Transverse colon (tissue), 4 donors: Measurements from ENCODE around the gene TESK2. TPM values are rescaled to one million over a fixed set of nuclear protein-coding genes. Genes with fewer than 3 reads are reported as not detected.
"Not testable (repeated sequence)": the region's sequence is repeated elsewhere in the genome, so short reads cannot be mapped to it uniquely, and the experiment has no call there.

Experiments used
- DNase-seq: peaks from one replicate; pipeline ENCODE4 v3.0.0-alpha.2; 2019
- H3K27ac ChIP-seq, 4 donors: fragments of 200-600 bp; sonication (generic); 2 replicates each; pipeline ENCODE4 v1.5.1; 2016 to 2018; ENCODE audit warnings: inconsistent platforms in 4 of 4
- H3K27me3 ChIP-seq: fragments of 200-600 bp; sonication (generic); 2 replicates; pipeline ENCODE4 v1.5.1; 2017; ENCODE audit warnings: inconsistent platforms
- H3K36me3 ChIP-seq, 4 donors: fragments of 200-600 bp; sonication (generic); 2 replicates each; pipeline ENCODE4 v1.5.1; 2017 to 2019; ENCODE audit warnings: inconsistent platforms in 4 of 4
- H3K4me1 ChIP-seq, 4 donors: fragments of 200-600 bp; sonication (generic); 2 replicates each; pipeline ENCODE4 v1.5.1; 2017 to 2020; ENCODE audit warnings: inconsistent platforms in 4 of 4
- H3K4me3 ChIP-seq, 4 donors: fragments of 200-600 bp; sonication (generic); 1 replicate in 1 of 4; 2 replicates in 3 of 4; pipeline versions ENCODE4 v1.5.1 to v1.6.1; 2017 to 2019; ENCODE audit warnings: inconsistent platforms in 4 of 4
- H3K9me3 ChIP-seq, 2 donors: fragments of 200-600 bp; sonication (generic); 2 replicates each; pipeline ENCODE4 v1.5.1; 2017 to 2019; ENCODE audit warnings: inconsistent platforms in 2 of 2
- CTCF ChIP-seq, 5 experiments: fragments of 200-600 bp in 3 of 5; fragments of 450-650 bp in 2 of 5; sonication (generic) in 3 of 5; IDR thresholded peaks; 1 replicate in 2 of 5; 2 replicates in 3 of 5; pipeline ENCODE4 v1.5.1; 2016 to 2017; ENCODE audit warnings: antibody characterized with exemption in 5 of 5, inconsistent platforms in 3 of 5, mild to moderate bottlenecking in 2 of 5, moderate library complexity in 1 of 5
- EP300 ChIP-seq: sonication (generic); formaldehyde crosslinking; IDR thresholded peaks from one replicate; pipeline ENCODE4 v1.6.1; 2017; ENCODE audit warnings: antibody characterized with exemption, low read depth
- POLR2A ChIP-seq: fragments of 450-650 bp; IDR thresholded peaks from one replicate; pipeline ENCODE4 v1.6.1; 2016; ENCODE audit warnings: antibody characterized with exemption, mild to moderate bottlenecking, moderate library complexity
- POLR2AphosphoS5 ChIP-seq, 3 donors: sonication (generic); formaldehyde crosslinking; IDR thresholded peaks; one replicate each; pipeline ENCODE4 v1.6.1; 2016; ENCODE audit warnings: antibody characterized with exemption in 3 of 3
- WGBS, 2 donors: methylation state at CpG; one replicate each; pipeline ENCODE4 v1.1.5; 2018; ENCODE audit warnings: low coverage in 1 of 2; 5-methylcytosine and 5-hydroxymethylcytosine counted together
- in situ Hi-C, 4 donors: fragments of 200-750 bp; cut with MboI; loops; one replicate each; pipeline versions ENCODE4 v1.15.0 to v1.15.1; 2017; ENCODE audit warnings: low sequenced_read_pairs in 3 of 4, low pct_ligation_motif_present in 1 of 4, low pct_unique_long_range_greater_than_20kb in 1 of 4
- intact Hi-C: fragments of 100-400 bp; cut with DNase I; formaldehyde crosslinking; loops from one replicate; pipeline ENCODE4 v1.15.1; 2023; ENCODE audit warnings: low total_unique reads
- total RNA-seq, 4 donors: library from RNA; depleted of rRNA; stranded (reverse); fragments of >200 nt; gene quantifications; one replicate each; pipeline ENCODE4 v1.1.0, GENCODE V29; 2016

TESK2 gene
- total RNA-seq, 4 donors from 2014 or later, result 5.2 to 32.2 (median 14.5) TPM

DNA sequence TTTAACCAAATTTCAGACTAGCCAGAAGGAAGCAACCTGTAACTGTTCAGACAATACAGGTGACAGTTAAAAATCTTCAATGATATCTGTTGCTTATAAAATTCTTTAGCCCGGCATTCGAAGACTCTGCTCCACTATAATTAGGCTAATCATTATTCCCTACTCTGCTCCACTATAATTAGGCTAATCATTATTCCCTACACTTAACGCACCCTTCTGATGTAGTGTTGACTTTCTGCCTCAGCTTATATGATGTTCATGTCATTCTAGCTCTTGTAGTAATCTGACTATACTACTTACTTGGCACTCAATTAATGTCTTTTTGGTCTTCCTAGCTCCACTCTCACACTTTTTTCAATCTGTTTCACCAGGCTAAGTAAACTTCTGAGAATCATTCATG is 13.3 kb downstream of the TESK2 start:
- Histone ChIP-seq H3K4me3 (no peak overlapping the region), H3K9me3 (no peaks in the 10 kb centered on the region), H3K27me3 (no peaks in the 10 kb centered on the region), H3K4me1 (peaks cover 0 to 4% (median 0%) of the 10 kb centered on the region in 4 donors), H3K27ac (no peak overlapping the region), H3K36me3 (no peaks in the 10 kb centered on the region)
- in situ Hi-C loops (loop anchor here in 1 of 4 donors (25.0 kb wide), 1 partner anchor 640 kb away; the partner anchor contains the start of gene PTCH2), intact Hi-C loops (no loop called here)
- DNase-seq, result no peak
- no peak for TF ChIP-seq CTCF (IDR thresholded peaks at IDR 0.05)
- no peak for TF ChIP-seq POLR2AphosphoS5 (IDR thresholded peaks at IDR 0.05)
- TF ChIP-seq EP300, result no peak
- TF ChIP-seq POLR2A, result no peak
- 94 to 100% methylated on average over 3 of the region's 3 CpGs for WGBS, 2 donors

DNA sequence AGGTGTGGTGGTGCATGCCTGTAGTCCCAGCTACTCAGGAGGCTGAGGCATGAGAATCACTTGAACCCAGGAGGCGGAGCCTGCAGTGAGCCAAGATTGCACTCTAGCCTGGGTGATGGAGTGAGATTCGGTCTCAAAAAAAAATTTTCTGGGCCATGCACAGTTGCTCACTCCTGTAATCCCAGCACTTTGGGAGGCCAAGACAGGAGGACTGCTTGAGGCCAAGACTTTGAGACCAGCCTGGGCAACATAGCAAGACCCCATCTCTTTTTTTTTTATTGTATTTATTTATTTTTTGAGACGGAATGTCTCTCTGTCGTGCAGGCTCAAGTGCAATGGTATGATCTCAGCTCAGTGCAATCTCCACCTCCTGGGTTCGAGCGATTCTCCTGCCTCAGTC is 16.8 kb downstream of the TESK2 start:
- DNase-seq, H3K36me3 ChIP-seq, H3K4me3 ChIP-seq, intact Hi-C loops, H3K4me1 ChIP-seq, in situ Hi-C loops, H3K9me3 ChIP-seq, H3K27me3 ChIP-seq, H3K27ac ChIP-seq: not testable (repeated sequence)
- WGBS, 2 donors, result 91 to 94% methylated on average over 4 to 6 of the region's 6 CpGs

DNA sequence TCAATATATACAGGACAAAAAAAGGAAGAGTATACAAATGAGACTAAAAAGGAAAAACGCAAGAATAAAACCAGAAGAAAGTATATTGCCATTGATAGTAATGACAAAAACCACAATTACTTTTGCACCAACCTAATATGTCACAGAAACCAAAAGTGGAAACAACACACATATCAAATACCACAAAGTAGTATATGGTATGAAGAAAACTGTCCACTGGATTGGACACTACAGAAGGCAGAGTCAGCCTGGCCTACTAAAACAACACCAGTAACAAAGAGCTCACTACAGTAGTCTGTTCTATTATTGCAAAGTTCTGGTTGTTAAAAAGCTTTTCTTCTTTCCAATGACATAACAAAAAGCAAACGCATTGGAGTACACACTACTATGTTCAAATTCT is 17.7 kb downstream of the TESK2 start:
- DNase-seq, result no peak
- Histone ChIP-seq H3K27ac (no peak overlapping the region), H3K4me1 (no peaks in the 10 kb centered on the region), H3K27me3 (no peaks in the 10 kb centered on the region), H3K9me3 (no peaks in the 10 kb centered on the region), H3K36me3 (no peaks in the 10 kb centered on the region), H3K4me3 (no peak overlapping the region)
- intact Hi-C loops (no loop called here), in situ Hi-C loops (no loop called here)
- TF ChIP-seq POLR2A, result no peak
- no peak for TF ChIP-seq EP300
- no peak for TF ChIP-seq CTCF (IDR thresholded peaks at IDR 0.05)
- TF ChIP-seq POLR2AphosphoS5 (IDR thresholded peaks at IDR 0.05), result no peak
- WGBS, 2 donors, result 80 to 87% methylated on average over 2 of the region's 2 CpGs

DNA sequence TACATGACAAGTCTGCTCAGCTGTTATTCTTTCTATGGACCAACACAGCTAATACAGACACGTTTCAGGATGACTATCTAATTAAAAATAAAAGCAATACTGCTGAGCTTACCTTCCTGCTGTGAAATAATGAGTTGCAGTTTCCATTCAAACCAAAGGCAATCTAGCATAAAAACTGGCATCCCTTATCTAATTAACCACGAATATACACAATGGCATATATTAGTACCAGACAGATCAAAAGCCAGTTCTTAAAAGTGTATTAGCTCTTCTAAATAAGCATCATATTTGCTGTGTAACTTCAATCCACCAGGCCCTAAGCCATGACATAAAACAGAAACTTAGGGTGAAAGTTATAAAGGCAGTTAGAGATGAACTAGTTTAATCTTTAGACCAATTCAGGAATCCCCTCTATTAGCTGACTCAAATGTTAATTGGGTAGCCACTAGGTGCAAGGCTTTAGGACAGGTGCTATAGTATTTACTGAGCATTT is 20.6 kb downstream of the TESK2 start:
- Histone ChIP-seq H3K36me3 (no peaks in the 10 kb centered on the region), H3K4me1 (no peaks in the 10 kb centered on the region), H3K27ac (no peak overlapping the region), H3K27me3 (no peaks in the 10 kb centered on the region), H3K9me3 (no peaks in the 10 kb centered on the region), H3K4me3 (no peak overlapping the region)
- intact Hi-C loops, result no loop called here
- no peak for TF ChIP-seq POLR2AphosphoS5 (IDR thresholded peaks at IDR 0.05)
- TF ChIP-seq POLR2A, result no peak
- no peak for TF ChIP-seq EP300
- TF ChIP-seq CTCF (IDR thresholded peaks at IDR 0.05), result no peak
- in situ Hi-C loops, result no loop called here
- no peak for DNase-seq
- WGBS, 2 donors, result 56 to 63% methylated on average over 2 of the region's 2 CpGs

- H3K27ac ChIP-seq, in situ Hi-C loops, DNase-seq, H3K27me3 ChIP-seq, H3K4me3 ChIP-seq, H3K36me3 ChIP-seq, H3K4me1 ChIP-seq, H3K9me3 ChIP-seq: not testable (repeated sequence)
- intact Hi-C loops, result loop anchor here (5.0 kb wide), 1 partner anchor 85 kb away; no protein-coding TSS in a partner anchor
- 88 to 91% methylated on average over 3 to 9 of the region's 9 CpGs for WGBS, 2 donors
Measured at GRCh38 chr1:45467353-45467752, 23.6 kb downstream of the TESK2 start.
